Panc1 (cell line): ENCODE results near the gene MYCBP2. TPM values are rescaled to one million over a fixed set of nuclear protein-coding genes. Genes with fewer than 3 reads are reported as not detected.

Experiments used
- ATAC-seq: fragments of 200-7000 bp; cut with Tn5 transposase; 2 replicates; pipeline ENCODE4 v1.9.1; 2020; ENCODE audit warnings: mild to moderate bottlenecking, moderate library complexity
- BruUV-seq: library from RNA; stranded (reverse); fragments of 400-500 nt; replicated peaks from 2 replicates; lab custom pipeline; 2021; lab: Mats Ljungman, UMichigan
- CTCF ChIA-PET: fragments of 300-600 bp; sonication (Branson Sonifier 250); formaldehyde crosslinking; loops from one replicate; lab custom pipeline; 2022; ENCODE audit warnings: antibody characterized with exemption; lab: Charles Lee
- POLR2A ChIA-PET: fragments of 300-600 bp; sonication (Branson Sonifier 250); formaldehyde crosslinking; loops from one replicate; lab custom pipeline; 2022; ENCODE audit warnings: antibody characterized with exemption; lab: Charles Lee
- DNase-seq: peaks from one replicate; pipeline ENCODE4 v3.0.0-alpha.2; 2010; ENCODE audit warnings: low read depth, low spot score
- H3K27ac ChIP-seq: 2 replicates; pipeline ENCODE4 v1.5.1; 2011; ENCODE audit warnings: mild to moderate bottlenecking, low read length, inconsistent platforms
- H3K27me3 ChIP-seq: fragments of 200-500 bp; sonication (Bioruptor generic); 2 replicates; pipeline ENCODE4 v1.6.0; 2014; ENCODE audit warnings: low read length, inconsistent platforms; ENCODE audit not compliant: control insufficient read depth, insufficient read depth
- H3K36me3 ChIP-seq: fragments of 200-500 bp; sonication (Bioruptor generic); 2 replicates; pipeline ENCODE4 v1.5.1; 2014; ENCODE audit warnings: inconsistent platforms, mild to moderate bottlenecking, low read length, moderate library complexity; ENCODE audit not compliant: control insufficient read depth, insufficient read depth
- H3K4me1 ChIP-seq: 2 replicates; pipeline ENCODE4 v1.5.1; 2011; ENCODE audit warnings: inconsistent platforms, mild to moderate bottlenecking, low read length, moderate library complexity; ENCODE audit not compliant: control insufficient read depth, insufficient read depth
- H3K4me3 ChIP-seq, 2 experiments: 2 replicates each; pipeline ENCODE4 v1.5.1; 2011 to 2012; ENCODE audit warnings: low read depth in 2 of 2, low read length in 2 of 2, mild to moderate bottlenecking in 2 of 2, inconsistent platforms in 1 of 2, moderate library complexity in 1 of 2
- H3K9me3 ChIP-seq: fragments of 200-500 bp; sonication (Bioruptor generic); 2 replicates; pipeline ENCODE4 v1.5.1; 2014; ENCODE audit warnings: low read depth, mild to moderate bottlenecking, inconsistent platforms, low read length, moderate library complexity; ENCODE audit not compliant: control insufficient read depth, insufficient read depth
- POLR2AphosphoS5 ChIP-seq: IDR thresholded peaks from 2 replicates; pipeline ENCODE4 v1.6.1; 2012; ENCODE audit warnings: mild to moderate bottlenecking, low read depth, low read length, moderate library complexity
- SIN3A ChIP-seq: IDR thresholded peaks from 2 replicates; pipeline ENCODE4 v1.6.1; 2012; ENCODE audit warnings: low read depth, mild to moderate bottlenecking, low read length, moderate library complexity, borderline replicate concordance; ENCODE audit not compliant: insufficient read depth
- TCF7L2 ChIP-seq: IDR thresholded peaks from 2 replicates; pipeline ENCODE4 v1.6.1; 2011; ENCODE audit warnings: mild to moderate bottlenecking, low read depth, low read length, inconsistent platforms
- in situ Hi-C: cut with HindIII; loops from 2 replicates; pipeline ENCODE4 v1.10.0; 2016; ENCODE audit warnings: low sequenced_read_pairs, low pct_unique_long_range_greater_than_20kb
- intact Hi-C: fragments of 100-400 bp; cut with micrococcal nuclease; formaldehyde crosslinking; loops from one replicate; pipeline ENCODE4 v1.10.0; 2022; ENCODE audit not compliant: unreplicated experiment
- total RNA-seq: library from RNA; stranded (reverse); gene quantifications from one replicate; pipeline ENCODE4 v1.2.1, GENCODE V29; 2021; ENCODE audit not compliant: unreplicated experiment
- TF ChIP-seq, protein P1 (sequence below): fragments of 450-650 bp; IDR thresholded peaks from 2 replicates; pipeline ENCODE4 v1.5.1; 2017; ENCODE audit warnings: mild to moderate bottlenecking
- TF ChIP-seq, protein P2 (sequence below), 2 experiments: IDR thresholded peaks; 2 replicates each; pipeline ENCODE4 v1.6.1; 2011 to 2012; ENCODE audit warnings: low read depth in 2 of 2, control low read depth in 1 of 2, low read length in 1 of 2, mild to moderate bottlenecking in 1 of 2, moderate library complexity in 1 of 2; ENCODE audit not compliant: insufficient read depth in 1 of 2

MYCBP2 gene
- total RNA-seq, 1 experiment from 2014 or later = 41.4 TPM

DNA sequence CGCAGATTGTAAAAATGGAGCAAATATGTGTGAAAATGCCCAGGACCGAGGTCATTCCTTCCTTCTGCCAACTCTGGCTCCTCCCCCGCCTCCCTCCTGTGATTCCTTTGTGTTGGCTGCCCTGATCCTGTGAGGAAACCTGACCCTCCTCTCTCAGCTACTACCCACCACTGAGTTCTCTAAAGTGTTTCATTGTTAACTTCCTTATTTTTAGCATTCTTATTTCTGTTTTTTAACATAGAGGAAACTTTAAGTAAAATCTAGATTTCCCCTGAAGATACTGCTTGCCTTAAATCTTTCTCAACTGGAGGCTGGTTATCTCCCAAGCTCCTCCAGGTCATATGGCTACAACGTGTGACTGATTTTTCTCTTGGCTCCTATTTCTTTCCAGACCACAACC lies 278.2 kb downstream of the MYCBP2 start:
- Histone ChIP-seq H3K27me3 (no peaks in the 10 kb centered on the region), H3K4me3 (no peak overlapping the region), H3K9me3 (no peaks in the 10 kb centered on the region), H3K4me1 (no peaks in the 10 kb centered on the region), H3K27ac (no peak overlapping the region), H3K36me3 (peaks cover 2% of the 10 kb centered on the region)
- DNase-seq (no peak), ATAC-seq (no peak)
- CTCF ChIA-PET = no interaction called here
- POLR2A ChIA-PET = no interaction called here
- in situ Hi-C loops = no loop called here
- intact Hi-C loops = no loop called here
- no TSS peak for BruUV-seq
- TF ChIP-seq, protein P1, sequence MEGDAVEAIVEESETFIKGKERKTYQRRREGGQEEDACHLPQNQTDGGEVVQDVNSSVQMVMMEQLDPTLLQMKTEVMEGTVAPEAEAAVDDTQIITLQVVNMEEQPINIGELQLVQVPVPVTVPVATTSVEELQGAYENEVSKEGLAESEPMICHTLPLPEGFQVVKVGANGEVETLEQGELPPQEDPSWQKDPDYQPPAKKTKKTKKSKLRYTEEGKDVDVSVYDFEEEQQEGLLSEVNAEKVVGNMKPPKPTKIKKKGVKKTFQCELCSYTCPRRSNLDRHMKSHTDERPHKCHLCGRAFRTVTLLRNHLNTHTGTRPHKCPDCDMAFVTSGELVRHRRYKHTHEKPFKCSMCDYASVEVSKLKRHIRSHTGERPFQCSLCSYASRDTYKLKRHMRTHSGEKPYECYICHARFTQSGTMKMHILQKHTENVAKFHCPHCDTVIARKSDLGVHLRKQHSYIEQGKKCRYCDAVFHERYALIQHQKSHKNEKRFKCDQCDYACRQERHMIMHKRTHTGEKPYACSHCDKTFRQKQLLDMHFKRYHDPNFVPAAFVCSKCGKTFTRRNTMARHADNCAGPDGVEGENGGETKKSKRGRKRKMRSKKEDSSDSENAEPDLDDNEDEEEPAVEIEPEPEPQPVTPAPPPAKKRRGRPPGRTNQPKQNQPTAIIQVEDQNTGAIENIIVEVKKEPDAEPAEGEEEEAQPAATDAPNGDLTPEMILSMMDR = no peak
- TF ChIP-seq POLR2AphosphoS5 (no peak), SIN3A (no peak), TCF7L2 (no peak)
- TF ChIP-seq, protein P2, sequence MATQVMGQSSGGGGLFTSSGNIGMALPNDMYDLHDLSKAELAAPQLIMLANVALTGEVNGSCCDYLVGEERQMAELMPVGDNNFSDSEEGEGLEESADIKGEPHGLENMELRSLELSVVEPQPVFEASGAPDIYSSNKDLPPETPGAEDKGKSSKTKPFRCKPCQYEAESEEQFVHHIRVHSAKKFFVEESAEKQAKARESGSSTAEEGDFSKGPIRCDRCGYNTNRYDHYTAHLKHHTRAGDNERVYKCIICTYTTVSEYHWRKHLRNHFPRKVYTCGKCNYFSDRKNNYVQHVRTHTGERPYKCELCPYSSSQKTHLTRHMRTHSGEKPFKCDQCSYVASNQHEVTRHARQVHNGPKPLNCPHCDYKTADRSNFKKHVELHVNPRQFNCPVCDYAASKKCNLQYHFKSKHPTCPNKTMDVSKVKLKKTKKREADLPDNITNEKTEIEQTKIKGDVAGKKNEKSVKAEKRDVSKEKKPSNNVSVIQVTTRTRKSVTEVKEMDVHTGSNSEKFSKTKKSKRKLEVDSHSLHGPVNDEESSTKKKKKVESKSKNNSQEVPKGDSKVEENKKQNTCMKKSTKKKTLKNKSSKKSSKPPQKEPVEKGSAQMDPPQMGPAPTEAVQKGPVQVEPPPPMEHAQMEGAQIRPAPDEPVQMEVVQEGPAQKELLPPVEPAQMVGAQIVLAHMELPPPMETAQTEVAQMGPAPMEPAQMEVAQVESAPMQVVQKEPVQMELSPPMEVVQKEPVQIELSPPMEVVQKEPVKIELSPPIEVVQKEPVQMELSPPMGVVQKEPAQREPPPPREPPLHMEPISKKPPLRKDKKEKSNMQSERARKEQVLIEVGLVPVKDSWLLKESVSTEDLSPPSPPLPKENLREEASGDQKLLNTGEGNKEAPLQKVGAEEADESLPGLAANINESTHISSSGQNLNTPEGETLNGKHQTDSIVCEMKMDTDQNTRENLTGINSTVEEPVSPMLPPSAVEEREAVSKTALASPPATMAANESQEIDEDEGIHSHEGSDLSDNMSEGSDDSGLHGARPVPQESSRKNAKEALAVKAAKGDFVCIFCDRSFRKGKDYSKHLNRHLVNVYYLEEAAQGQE (IDR thresholded peaks at IDR 0.05; ENCODE audit: insufficient read depth in 1 of 2, low read depth in 2 of 2, low read length in 1 of 2) = no peak

DNA sequence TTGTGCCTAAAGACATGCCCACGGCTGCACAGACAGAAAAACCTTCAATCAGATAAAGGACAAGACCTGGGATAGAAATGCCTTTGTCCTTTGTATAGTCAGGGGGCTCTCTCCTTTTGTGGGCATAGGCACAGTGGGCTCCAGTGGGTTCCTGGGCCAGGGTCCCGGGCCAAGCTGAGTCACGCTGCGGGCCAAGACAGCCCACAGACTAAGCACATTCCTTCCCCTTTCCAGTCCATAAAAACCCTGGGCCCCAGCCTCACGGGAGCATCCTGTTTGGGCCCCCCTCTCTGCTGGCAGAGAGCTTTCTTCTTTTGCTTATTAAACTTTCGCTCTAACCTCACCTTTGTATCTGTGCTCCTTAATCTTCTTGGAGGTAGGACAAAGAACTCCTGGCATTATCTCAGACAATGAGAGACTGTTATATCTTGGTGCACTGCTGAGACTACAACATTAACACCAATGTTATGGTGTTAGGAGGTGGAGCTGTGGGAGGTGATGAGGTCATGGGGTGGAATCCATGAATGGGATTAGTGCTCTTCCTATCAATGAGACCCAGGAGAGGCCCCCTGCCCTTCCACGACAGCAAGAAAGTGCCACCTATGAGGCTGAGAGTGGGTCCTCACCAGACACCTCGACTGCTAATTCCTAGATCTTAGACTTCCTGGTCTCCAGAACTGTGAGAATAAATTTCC lies 279.1 kb downstream of the MYCBP2 start:
- Histone ChIP-seq H3K9me3 (no peaks in the 10 kb centered on the region), H3K4me1 (no peaks in the 10 kb centered on the region), H3K4me3 (no peak overlapping the region), H3K27me3 (no peaks in the 10 kb centered on the region), H3K27ac (no peak overlapping the region), H3K36me3 (peaks cover 2% of the 10 kb centered on the region; the same call in 1 of the 2 replicates)
- TF ChIP-seq TCF7L2 = no peak
- TF ChIP-seq, protein P2 (IDR thresholded peaks at IDR 0.05; ENCODE audit: insufficient read depth in 1 of 2, low read depth in 2 of 2, low read length in 1 of 2) = no peak
- TF ChIP-seq POLR2AphosphoS5 = no peak
- no peak for TF ChIP-seq SIN3A
- TF ChIP-seq, protein P1 = no peak
- POLR2A ChIA-PET = no interaction called here
- CTCF ChIA-PET = no interaction called here
- DNase-seq (no peak), ATAC-seq (no peak)
- in situ Hi-C loops (no loop called here), intact Hi-C loops (no loop called here)
- BruUV-seq = no TSS peak
